K562 (cell line): ENCODE results near the gene MCM5. TPM values are rescaled to one million over a fixed set of nuclear protein-coding genes. Genes with fewer than 3 reads are reported as not detected.

Experiments used
- ATF7 ChIP-seq: fragments of 450-650 bp; IDR thresholded peaks from 2 replicates; pipeline ENCODE4 v1.7.1; 2014; ENCODE audit warnings: mild to moderate bottlenecking, moderate library complexity
- CHD2 ChIP-seq: IDR thresholded peaks from 2 replicates; pipeline ENCODE4 v1.6.1; 2011; ENCODE audit warnings: low read depth, low read length
- CREB3L1 ChIP-seq: fragments of 450-650 bp; IDR thresholded peaks from 2 replicates; pipeline ENCODE4 v1.6.1; 2014; ENCODE audit warnings: low read depth, mild to moderate bottlenecking, moderate library complexity, borderline replicate concordance
- CXXC5 ChIP-seq: fragments of 250-450 bp; sonication (Bioruptor Pico); IDR thresholded peaks from 2 replicates; pipeline ENCODE4 v1.8.0; 2022; ENCODE audit warnings: inconsistent platforms, mild to moderate bottlenecking, moderate library complexity
- E2F4 ChIP-seq: sonication (generic); formaldehyde crosslinking; IDR thresholded peaks from 2 replicates; pipeline ENCODE4 v1.8.0; 2022; ENCODE audit warnings: mild to moderate bottlenecking, low read depth, missing genetic modification reagents
- EHMT2 ChIP-seq: fragments of 450-650 bp; IDR thresholded peaks from 2 replicates; pipeline ENCODE4 v1.6.1; 2018; ENCODE audit warnings: antibody characterized with exemption
- ELF1 ChIP-seq: fragments of 200-800 bp; sonication (Bioruptor generic); IDR thresholded peaks from 2 replicates; pipeline ENCODE4 v1.6.1; 2016; ENCODE audit warnings: missing genetic modification characterization, missing compliant biosample characterization
- EP300 ChIP-seq: IDR thresholded peaks from 2 replicates; pipeline ENCODE4 v1.6.1; 2012; ENCODE audit warnings: low read length, improper control_type of control experiment
- EP400 ChIP-seq: fragments of 450-650 bp; IDR thresholded peaks from 2 replicates; pipeline ENCODE4 v1.6.1; 2017; ENCODE audit warnings: antibody characterized with exemption, mild to moderate bottlenecking, moderate library complexity
- FOXP1 ChIP-seq: sonication (generic); formaldehyde crosslinking; IDR thresholded peaks from 2 replicates; pipeline ENCODE4 v1.8.0; 2022; ENCODE audit warnings: mild to moderate bottlenecking, missing genetic modification reagents
- GTF2E2 ChIP-seq: fragments of 200-800 bp; sonication (Bioruptor generic); IDR thresholded peaks from 2 replicates; pipeline ENCODE4 v1.6.1; 2016; ENCODE audit warnings: missing genetic modification characterization, missing compliant biosample characterization
- JUND ChIP-seq, 2 experiments: IDR thresholded peaks; 2 replicates in 1 of 2; 3 replicates in 1 of 2; pipeline ENCODE4 v1.6.1; 2011; ENCODE audit warnings: borderline replicate concordance in 2 of 2, low read depth in 2 of 2, low read length in 2 of 2, improper control_type of control experiment in 1 of 2, missing biosample characterization in 1 of 2, missing genetic modification characterization in 1 of 2, missing genetic modification reagents in 1 of 2
- KAT8 ChIP-seq: fragments of 450-650 bp; IDR thresholded peaks from 2 replicates; pipeline ENCODE4 v1.6.1; 2016; ENCODE audit warnings: low read depth, mild to moderate bottlenecking
- MBD1 ChIP-seq: fragments of 250-450 bp; sonication (Bioruptor Pico); IDR thresholded peaks from 2 replicates; pipeline ENCODE4 v1.8.0; 2022; ENCODE audit warnings: inconsistent platforms
- RBM25 ChIP-seq: fragments of 200-400 bp; formaldehyde crosslinking; IDR thresholded peaks from 2 replicates; pipeline ENCODE4 v1.6.1; 2018; ENCODE audit warnings: low read length, low read depth, moderate library complexity; ENCODE audit not compliant: severe bottlenecking
- SP2 ChIP-seq: IDR thresholded peaks from 2 replicates; pipeline ENCODE4 v1.6.1; 2011; ENCODE audit warnings: mild to moderate bottlenecking, low read depth, low read length, moderate library complexity; ENCODE audit not compliant: poor library complexity, severe bottlenecking; ENCODE audit errors: extremely low read depth
- SPI1 ChIP-seq: IDR thresholded peaks from 2 replicates; pipeline ENCODE4 v1.6.1; 2011; ENCODE audit warnings: low read depth, low read length, control low read depth, borderline replicate concordance
- TAF9B ChIP-seq: fragments of 450-650 bp; IDR thresholded peaks from 2 replicates; pipeline ENCODE4 v1.6.1; 2018; ENCODE audit warnings: mild to moderate bottlenecking; ENCODE audit not compliant: partially characterized antibody
- XRCC3 ChIP-seq: fragments of 450-650 bp; IDR thresholded peaks from 2 replicates; pipeline ENCODE4 v1.6.1; 2017; ENCODE audit warnings: mild to moderate bottlenecking, moderate library complexity
- YY1 ChIP-seq, 3 experiments: IDR thresholded peaks; 2 replicates each; pipeline ENCODE4 v1.6.1; 2011; ENCODE audit warnings: low read length in 2 of 3, mild to moderate bottlenecking in 2 of 3, moderate library complexity in 2 of 3, borderline replicate concordance in 1 of 3, control low read depth in 1 of 3, low read depth in 1 of 3; ENCODE audit not compliant: insufficient read depth in 3 of 3, insufficient replicate concordance in 2 of 3, control insufficient read depth in 1 of 3, insufficient read length in 1 of 3; ENCODE audit errors: extremely low read depth in 1 of 3
- ZFP36 ChIP-seq: fragments of 150-350 bp; IDR thresholded peaks from 2 replicates; pipeline ENCODE4 v1.6.1; 2018; ENCODE audit warnings: low read length, low read depth; ENCODE audit not compliant: partially characterized antibody
- ZKSCAN3 ChIP-seq: fragments of 250-450 bp; sonication (Bioruptor Pico); IDR thresholded peaks from 2 replicates; pipeline ENCODE4 v1.4.0; 2020
- ZNF24 ChIP-seq: fragments of 450-650 bp; IDR thresholded peaks from 2 replicates; pipeline ENCODE4 v1.6.1; 2016
- ZNF263 ChIP-seq: sonication (generic); formaldehyde crosslinking; IDR thresholded peaks from 2 replicates; pipeline ENCODE4 v1.8.0; 2022; ENCODE audit warnings: mild to moderate bottlenecking, missing genetic modification reagents, borderline replicate concordance
- polyA plus RNA-seq, 8 experiments: library from polyadenylated mRNA; depleted of rRNA in 4 of 8; stranded (reverse) in 5 of 8; unstranded in 3 of 8; fragments of >200 nt; fragmentation: Nextera tagmentation in 2 of 8; fragmentation: Illumina TruSeq in 1 of 8; extraction: Ambion mirVana in 2 of 8; extraction: Trizol in 1 of 8; gene quantifications; 2 replicates each; pipeline versions ENCODE4 v1.2.1 to v1.2.3, GENCODE V29; 2011 to 2014; ENCODE audit warnings: inconsistent platforms in 1 of 8, missing spikeins in 1 of 8
- total RNA-seq, 7 experiments: library from RNA; depleted of rRNA in 6 of 7; stranded (reverse); fragments of >200 nt in 6 of 7; fragmentation: Illumina TruSeq in 2 of 7; extraction: Trizol in 2 of 7; gene quantifications; 2 replicates each; pipeline versions ENCODE4 v1.2.1 to v1.2.3, GENCODE V29; 2011 to 2021; ENCODE audit warnings: low replicate concordance in 1 of 7

MCM5 gene
- total and polyA plus RNA-seq, 9 of the 15 experiments (the other 6 are each of a cell fraction or from before 2014, with no cell fraction given), result 5.6 to 180 (median 66.1) TPM

DNA sequence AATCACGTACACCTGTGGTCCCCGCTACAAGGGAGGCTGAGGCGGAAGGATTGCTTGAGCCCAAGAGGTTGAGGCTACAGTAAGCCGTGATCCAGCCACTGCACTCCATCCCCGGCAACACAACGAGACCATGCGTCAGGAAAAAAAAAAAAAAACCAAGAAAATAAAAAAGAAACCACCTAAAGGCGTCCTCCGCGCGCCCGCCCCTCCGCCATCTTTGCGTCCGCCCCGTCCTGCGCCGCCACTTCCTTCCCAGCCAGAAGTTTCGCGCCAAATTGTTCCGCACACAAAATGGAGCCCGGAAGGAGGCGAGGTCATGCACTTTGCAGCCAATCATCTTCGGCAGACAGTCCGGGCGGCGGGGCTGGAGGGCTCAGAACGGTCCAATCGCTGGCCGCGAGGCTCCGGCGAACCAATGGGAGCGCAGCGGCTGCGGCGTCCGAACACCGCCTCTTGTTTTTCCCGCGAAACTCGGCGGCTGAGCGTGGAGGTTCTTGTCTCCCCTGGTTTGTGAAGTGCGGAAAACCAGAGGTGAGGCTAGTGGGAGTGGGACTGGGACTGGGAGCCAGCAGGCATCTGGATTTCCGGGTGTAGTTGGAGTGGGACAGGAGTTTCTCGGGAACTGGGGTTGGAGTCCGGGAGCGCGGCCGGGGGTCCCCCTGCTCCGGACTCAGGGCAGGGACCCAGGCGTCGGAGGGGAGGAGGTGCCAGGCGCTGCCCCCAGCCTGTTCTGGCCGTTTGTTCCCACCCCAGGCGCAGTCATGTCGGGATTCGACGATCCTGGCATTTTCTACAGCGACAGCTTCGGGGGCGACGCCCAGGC is at the start of gene MCM5 (continued):
- no peak for TF ChIP-seq XRCC3
- TF ChIP-seq ZNF24, result peak; percentile 64
- no peak for TF ChIP-seq EHMT2
- TF ChIP-seq SP2, result peak; percentile 58
- peak; percentile 94 for TF ChIP-seq E2F4
- peak; percentile 48; the same call in 1 of the 2 replicates for TF ChIP-seq GTF2E2 (tag)
- TF ChIP-seq ELF1 (tag), result peak; percentile 81
- peak; percentile 41; the same call in 1 of the 2 replicates for TF ChIP-seq JUND (IDR thresholded peaks at IDR 0.05; ENCODE audit: borderline replicate concordance, low read depth, low read length)
- TF ChIP-seq JUND (tag; IDR thresholded peaks at IDR 0.05; ENCODE audit: borderline replicate concordance, low read depth, low read length), result no peak
- TF ChIP-seq ZKSCAN3 (CRISPR knock-in tag), result no peak
- TF ChIP-seq KAT8, result peak; percentile 91; the same call in 1 of the 2 replicates
- TF ChIP-seq ZNF263 (CRISPR knock-in tag), result peak; percentile 52; the same call in 1 of the 2 replicates
- TF ChIP-seq MBD1 (CRISPR knock-in tag), result no peak
- TF ChIP-seq SPI1, result peak; percentile 83
- no peak for TF ChIP-seq CREB3L1
- TF ChIP-seq ZFP36, result no peak
- TF ChIP-seq CHD2, result peak; percentile 65
- peak; percentile 58; the same call in 1 of the 2 replicates for TF ChIP-seq ATF7
- TF ChIP-seq TAF9B, result peak; percentile 73
- peak; percentile 83 for TF ChIP-seq CXXC5 (CRISPR knock-in tag)
- peak; percentile 42; the same call in 1 of the 2 replicates for TF ChIP-seq FOXP1 (CRISPR knock-in tag)
- TF ChIP-seq EP300, result no peak
- peak; percentile 83 to 98 (median 98) for TF ChIP-seq YY1 (IDR thresholded peaks at IDR 0.05; ENCODE audit: borderline replicate concordance in 1 of 3, control insufficient read depth in 1 of 3, extremely low read depth in 1 of 3, insufficient read depth in 3 of 3, insufficient read length in 1 of 3, insufficient replicate concordance in 2 of 3, low read depth in 1 of 3, low read length in 2 of 3)
- peak; percentile 95 for TF ChIP-seq RBM25
- TF ChIP-seq EP400, result peak; percentile 89
